A204.1 (cell line): Measurements from ENCODE around the gene GLCCI1.

Source experiments
- FAIRE-seq: peaks from 2 replicates; lab custom pipeline; 2012; peaks lifted over from hg19 to GRCh38; lab: Jason Lieb, UNC

Gene GLCCI1

DNA sequence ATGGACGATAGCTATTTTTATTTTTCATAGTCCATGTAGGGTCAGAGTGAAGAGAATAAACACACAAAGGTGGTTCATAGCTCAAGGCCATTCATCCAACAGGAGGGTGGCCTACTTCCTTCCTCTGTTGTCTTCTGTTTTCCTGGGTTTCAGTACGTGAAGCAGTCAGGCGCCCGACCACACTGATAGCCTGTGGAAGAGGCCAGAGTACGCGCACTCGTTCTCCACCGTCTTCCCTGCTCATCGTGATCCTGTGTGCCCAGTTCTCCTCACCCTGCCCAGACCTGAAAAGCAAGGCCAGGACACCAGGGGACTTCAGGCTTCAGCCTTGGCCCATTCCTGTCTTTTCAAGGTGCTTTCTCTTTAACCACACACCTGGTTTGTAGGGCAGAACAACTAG is 134.7 kb downstream of the GLCCI1 start:
- FAIRE-seq = no peak

DNA sequence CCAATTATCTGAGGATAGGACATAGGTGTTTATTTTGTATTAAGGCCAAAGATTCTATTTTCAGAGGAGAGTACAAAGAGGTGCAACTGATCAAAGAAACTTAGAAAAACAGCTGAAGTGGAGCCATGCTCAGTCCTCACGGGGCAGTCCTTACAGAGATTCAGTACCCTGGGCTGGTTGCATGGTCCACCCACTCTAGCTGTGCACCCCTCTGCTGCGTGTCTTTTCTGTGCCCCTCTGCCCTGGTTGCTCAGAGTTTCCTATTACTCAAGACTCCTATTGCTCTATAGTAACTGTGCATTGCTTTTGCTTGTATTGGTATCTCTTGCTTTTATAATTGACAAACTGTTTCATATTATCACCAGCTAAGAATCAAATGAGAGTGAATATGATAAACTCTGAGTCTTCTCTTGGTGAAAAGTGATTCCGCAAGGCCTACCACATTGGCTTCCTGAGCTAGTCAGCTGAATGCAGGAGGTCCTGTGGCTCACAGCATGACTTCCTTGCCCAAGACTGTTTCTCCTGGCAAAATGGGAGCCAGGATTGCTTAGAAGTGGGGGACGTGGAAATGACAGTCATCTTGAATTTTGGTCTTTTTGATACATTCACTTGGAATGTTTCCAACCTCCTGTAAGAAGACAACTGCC is 137.0 kb downstream of the GLCCI1 start:
- no peak for FAIRE-seq

DNA sequence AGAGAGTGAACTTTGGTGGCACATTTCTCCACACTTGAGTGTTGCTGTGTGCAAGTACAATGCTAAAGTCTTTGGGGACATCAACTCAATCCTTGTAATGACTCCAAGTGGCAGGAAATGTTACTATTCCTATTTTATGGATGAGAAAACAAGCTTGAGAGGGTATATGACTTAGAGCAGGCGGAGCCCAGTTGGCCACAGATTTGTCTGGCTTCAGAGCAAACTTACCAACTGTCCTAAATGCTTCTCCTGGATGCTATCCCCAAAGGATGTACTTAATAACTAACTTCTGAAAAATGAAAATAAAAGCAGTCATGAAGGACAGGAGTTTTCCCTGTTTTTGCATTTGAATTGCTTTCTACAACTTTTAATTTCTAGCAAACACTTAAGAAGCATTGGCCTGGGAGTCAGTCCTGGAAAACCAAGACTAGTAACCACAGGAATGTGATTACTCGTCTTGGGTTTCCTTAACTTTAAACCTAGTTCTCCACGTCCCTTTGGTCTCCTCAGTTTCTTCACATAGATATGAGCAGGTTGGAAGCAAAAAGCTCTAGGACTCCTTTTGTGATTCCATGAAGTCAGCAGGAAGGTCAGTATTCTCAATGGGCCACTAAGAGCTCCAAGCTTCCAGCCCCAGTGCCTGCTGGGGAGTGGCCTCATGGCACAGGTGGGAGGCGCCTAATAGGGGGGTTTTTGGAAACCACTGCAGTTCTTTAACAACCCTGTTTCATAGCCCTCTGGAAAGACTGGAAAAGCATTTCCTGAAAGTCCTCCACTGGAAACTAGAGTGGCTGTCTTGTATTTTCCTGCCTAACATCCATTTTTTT is 140.8 kb downstream of the GLCCI1 start:
- no peak for FAIRE-seq

DNA sequence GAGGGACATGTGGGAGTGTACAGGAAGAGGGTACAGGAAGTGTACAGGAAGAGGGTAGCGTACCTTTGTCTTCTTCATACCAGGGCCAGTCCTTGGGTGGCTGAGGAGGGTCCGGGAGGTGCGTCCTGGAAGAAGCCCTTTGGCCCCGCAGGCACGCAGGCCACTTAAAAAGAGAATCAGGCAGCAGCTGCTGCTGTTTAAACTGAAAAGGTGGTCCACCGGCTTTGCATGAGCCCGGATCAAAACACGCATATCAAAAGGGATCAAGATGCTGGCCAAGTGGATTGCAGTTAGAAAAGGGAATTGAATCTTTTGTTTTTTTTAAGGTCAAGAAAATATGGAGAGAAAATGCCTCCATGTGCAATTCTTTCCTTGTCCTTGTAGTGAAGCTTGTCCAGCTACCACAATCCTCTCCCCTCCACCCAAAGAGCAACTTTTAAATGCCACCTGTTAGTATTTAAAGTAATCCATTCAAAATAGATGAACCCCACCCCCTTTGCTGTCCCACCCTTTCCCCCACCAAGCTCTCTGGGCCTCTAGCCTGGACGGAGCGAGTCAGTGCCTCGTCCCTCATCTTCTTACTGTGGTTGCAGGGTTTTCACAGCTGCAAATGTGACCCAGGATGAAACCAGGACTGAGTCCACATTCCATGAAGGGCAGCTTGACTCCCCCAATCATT is 142.8 kb downstream of the GLCCI1 start:
- FAIRE-seq = no peak

DNA sequence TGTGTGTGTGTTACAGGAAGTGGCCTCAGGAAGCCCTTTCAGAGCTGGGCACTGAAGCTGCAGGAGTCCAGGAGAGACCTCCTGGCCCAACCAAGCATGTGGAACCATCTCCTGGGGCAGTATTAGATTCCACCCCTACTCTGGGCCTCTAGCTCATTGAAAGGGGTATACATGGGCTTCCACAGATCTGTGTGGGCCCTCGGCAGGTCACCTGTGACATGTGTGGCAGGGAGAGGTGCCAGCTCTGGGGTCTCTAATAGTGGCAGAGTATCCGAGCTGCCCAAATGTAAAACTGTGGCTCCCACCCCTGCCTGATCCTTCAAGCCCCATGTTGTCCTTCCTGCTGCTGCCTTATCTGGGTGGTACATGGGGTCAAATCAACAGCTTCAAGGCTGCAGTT is 144.1 kb downstream of the GLCCI1 start:
- no peak for FAIRE-seq

DNA sequence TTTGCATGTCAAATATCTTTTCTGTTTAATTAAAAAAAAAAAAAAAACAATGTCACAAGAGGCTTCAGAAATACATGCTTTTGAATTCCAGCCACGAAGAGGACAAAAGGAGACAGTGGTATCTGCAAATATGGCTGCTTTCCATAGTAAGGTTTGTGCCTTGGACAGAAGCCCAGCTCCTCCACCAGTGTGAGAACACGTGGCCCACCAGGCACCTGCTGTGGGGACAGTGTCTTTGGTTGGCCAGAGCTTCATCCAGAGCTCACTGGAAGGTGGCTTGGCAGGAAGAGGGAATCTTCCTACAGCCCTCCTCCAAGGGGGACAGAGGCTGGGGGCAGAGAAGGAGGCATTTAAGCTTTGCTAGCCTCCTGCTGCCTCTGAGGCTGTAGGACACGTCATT is 144.6 kb downstream of the GLCCI1 start:
- no peak for FAIRE-seq

DNA sequence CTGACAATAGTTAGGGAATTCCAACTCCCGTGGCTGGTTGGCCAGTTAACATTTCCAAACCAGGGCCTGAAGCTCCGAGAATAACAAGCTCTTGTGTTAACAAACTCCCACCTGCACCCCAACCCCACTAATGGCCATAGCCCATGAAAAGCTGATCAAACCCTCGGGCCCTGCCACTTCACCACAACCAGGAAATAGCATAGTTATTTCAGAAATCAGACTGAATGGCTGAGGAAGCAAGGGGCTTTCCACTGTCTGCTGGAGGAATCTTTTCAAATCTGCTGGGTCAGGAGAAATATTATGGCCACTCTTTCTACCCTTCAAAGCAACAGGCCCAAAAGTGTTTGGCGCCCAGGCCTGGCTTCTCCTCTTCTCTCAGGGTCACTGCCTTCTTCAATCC is 145.6 kb downstream of the GLCCI1 start:
- FAIRE-seq = no peak

DNA sequence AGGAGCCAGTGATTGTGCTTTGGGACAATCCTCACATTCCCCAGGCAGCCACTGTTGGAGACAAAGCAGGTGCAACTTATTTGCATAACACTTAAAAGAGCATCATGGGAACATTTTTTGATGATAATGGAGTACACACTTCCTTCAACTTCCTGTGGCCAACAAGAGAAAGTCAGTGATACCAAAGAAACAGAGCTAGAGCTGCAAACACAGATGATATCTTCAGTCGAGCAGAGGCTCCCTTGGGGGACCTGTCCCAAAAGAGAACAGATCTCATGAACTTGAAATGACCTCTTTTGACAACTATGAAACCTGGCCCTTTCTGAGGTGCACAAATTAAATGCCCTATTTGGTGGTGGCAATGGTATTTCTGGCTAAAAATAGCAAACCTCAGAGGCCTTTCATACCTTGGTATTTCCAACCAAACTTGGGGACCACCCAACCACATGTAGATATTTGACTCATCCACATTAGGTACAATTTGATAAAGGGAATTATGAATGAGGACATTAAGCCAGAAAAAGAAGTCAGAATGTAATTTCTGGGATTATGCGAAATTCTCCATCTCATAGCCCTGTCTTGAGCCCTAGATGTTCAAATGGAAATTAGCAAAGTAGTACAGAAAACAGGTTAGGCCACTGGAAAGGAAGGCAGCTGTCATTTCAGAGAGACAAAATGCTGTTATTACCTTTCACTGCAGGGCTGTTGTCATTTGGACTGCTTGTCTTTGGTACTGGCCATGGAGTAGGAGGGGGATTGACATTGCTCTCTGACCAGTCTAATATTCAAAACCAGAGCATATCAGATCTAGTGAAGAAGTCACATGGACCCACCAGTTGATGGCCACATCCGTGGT is 147.2 kb downstream of the GLCCI1 start:
- no peak for FAIRE-seq

DNA sequence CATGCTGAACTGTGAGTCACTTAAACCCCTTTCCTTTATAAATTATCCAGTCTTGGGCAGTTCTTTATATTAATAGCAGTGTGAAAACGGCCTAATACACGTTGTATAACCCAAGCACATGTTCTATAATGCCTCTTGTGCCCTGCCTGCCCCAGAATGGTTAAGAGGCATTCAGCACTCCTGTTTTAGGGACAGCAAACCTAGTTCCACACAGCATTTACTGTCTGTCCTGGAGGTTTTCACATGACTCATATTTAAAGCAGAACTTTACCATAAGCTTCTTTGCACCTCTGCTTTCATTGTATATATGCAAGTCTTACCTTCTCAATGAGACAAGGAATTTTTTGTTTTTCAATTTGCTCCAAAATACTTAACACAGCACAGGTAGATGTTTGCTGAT is 148.6 kb downstream of the GLCCI1 start:
- FAIRE-seq = no peak

DNA sequence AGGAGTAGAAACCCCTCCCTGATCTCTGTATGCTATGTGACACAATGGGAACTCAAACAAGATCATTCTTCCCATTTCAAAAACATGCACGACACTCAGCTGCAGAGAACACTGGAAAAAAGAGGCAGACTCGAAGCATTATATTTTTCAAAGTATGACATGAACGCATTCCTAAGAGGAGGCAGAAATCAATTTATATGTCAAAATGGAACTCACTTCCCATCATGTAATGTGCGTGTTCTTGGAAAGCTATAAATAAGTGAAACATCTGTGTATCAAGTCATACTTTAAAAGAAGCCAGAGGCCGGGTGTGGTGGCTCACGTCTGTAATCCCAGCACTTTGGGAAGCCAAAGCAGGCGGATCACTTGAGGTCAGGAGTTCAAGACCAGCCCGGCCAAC is 150.7 kb downstream of the GLCCI1 start:
- FAIRE-seq = no peak

DNA sequence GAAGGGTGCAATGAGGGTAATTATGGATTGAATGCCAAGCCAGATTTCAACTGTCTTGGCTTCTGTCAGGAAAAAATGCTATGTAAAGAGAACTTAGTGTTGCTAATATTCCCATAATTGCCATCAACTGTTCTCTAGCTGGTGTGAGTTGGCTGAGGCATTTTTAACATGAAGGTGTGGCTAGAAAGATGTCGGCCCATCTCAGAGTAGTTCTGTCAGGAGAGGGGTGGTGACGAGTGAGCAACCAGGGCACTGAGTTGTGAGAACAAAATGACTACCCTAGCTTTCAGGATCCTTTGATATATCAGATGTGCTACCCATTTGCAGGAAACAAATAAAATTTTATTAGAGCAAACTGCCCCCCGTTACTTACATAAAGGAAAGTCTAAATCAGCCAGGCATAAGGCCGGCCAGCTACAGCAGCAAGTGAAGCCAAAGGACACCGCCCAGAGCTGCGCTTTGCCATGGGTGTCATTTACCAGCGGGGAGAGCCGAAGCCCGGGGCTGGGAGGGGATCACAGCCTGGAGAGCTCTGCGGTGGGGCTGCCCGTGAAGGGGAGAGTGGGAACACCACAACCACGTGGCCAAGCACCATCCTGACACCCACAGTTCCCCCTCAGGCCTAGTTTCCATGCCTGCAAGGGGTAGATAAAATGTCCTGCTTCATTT is 151.9 kb downstream of the GLCCI1 start:
- FAIRE-seq = no peak

DNA sequence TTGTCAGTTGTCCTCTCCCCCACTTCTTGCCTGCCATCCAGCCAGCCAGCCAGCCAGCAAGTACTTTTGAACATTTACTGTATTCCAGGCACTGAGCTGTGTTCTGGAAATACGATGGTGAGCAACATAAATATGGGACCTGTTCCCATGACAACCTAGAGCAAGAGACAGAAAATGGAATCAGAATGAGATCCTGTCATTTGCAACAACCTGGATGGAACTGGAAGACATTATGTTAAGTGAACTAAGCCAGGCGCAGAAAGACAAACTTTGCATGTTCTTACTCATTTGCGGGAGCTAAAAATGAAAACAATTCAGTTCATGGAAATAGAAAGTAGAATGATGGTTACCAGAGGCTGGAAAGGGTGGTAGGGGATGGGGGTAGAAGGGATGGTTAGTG is 152.6 kb downstream of the GLCCI1 start:
- FAIRE-seq = no peak

DNA sequence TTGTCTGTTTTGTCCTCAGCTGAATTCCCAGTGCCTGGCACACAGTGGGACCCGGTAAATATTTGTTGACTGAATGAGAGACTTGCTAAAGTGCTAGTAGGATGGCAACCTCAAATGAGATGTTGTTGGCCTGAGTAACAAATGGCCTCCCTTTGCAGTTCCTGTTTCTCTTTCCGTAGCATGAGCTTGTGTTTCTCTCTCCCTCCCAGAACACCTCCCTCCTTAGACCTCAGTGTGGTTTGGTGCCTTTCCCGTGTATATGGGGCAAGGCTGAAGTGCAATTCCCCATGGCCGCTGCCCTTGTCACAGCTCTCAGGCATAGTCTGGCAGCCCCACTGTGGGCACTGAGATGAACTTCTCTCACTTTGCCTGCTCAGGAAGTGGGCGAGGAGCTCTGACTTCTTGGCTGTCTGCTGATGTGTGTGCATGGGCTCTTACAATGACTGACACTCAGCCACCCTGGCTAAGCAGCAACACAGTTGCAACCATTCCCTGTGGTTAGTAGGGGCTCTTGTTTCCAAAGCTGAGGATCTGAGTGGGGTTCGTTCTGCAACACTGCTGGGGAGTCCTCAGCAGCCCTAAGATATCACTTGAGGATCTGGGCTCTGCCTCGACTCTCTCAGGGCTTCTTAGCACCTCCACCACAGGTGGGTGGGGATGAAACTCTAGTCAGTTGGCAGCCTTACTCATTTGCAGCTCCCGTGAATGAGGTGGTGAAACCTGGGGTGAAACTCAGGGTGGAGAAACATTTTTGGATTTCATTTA is 157.3 kb downstream of the GLCCI1 start:
- FAIRE-seq = no peak

DNA sequence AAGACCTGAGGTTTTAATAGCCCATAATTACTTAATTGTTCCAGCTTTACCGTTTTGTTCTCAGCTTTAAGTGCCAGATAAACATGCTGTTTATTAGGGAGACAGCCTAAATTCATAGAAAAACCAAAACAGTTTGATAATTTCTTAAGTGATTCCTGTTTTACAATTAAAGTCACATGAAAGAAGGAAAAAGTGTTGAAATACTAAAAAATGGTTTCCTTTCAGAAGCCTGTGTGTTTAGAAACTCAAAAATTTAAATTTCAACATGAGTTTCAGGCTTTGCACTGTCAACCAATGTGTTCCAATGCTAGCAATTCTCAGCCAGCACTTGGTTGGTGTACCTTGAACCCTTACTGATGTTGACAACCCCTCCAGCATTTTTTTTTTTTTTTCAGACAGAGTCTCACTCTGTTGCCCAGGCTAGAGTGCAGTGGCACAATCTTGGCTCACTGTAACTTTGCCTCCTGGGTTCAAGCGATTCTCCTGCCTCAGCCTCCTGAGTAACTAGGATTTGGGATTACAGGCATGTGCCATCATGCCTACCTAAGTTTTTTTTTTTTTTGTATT is 158.1 kb downstream of the GLCCI1 start:
- no peak for FAIRE-seq

DNA sequence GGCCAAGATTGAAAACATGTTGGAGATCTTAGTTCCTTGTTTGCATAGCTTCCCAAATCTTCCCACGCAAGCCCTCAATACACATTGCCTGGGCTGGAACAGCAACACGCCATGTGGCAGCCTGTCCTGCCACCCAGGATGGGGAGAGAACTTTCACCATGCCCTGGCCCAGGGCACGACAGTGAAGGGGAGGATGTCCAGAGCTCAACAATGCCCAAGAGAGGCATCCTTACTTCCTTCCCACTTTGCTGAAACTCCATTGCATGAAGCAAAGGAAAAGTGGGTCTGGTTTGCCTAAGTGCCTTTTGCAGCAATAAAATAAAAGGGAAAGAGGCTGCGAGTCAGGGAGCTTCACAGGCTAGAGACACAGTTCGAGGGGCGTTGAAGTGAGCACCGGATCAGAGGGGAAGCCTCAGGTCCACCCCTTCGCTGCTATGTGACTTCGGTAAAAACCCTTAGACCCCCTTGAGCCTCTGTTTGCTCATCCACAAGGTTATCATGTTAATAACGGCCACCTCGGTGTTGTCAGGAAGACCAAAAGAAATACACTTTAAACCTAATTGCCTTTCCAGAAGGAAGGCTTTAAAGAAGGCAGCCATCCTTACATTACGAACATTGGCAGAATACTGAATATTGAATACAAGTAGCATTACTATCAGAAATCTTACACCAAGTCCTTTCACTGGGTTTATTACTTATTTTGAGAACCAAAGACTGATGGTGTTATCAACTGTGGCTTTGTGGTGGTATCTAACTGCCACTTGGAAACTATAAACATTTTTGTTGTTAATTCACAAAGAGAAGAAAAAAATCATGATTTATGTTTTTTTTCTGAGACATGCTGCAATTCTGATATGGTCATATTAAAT is 160.1 kb downstream of the GLCCI1 start:
- no peak for FAIRE-seq

DNA sequence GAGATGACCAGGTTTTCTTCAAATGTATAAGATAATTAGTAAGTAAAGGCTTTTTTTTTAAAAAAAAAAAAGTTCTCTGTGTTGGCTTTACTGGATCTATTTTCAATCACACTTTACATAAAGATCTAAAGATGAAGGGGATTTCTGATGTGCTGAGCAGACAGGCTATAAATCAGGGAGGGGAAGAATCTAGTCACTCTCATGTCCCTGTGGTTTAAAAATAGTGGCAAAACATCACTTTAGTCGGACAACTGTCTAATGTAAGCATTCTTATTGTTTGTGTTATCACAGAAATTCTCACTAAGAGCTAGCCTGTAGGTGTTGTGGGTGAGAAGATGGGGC is 160.7 kb downstream of the GLCCI1 start:
- FAIRE-seq = no peak

DNA sequence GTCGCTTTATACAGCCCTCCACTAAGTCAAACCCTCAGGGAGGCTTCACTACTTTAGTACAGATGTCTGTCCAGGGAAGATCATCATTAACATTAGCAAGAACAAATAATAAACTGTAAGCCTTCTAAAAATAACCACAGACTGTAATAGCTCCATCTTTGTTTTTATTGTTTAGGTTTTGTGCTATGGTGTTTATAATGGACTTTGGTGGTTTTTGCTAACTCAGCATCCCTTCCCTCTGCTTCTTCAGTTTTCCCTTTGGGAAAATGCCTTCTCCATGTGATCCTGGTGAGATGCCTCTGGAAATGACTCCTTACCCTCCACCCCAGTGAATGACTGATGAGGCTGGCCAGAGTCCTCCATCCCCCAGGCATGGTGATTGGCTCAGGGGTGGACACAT is 162.1 kb downstream of the GLCCI1 start:
- no peak for FAIRE-seq

DNA sequence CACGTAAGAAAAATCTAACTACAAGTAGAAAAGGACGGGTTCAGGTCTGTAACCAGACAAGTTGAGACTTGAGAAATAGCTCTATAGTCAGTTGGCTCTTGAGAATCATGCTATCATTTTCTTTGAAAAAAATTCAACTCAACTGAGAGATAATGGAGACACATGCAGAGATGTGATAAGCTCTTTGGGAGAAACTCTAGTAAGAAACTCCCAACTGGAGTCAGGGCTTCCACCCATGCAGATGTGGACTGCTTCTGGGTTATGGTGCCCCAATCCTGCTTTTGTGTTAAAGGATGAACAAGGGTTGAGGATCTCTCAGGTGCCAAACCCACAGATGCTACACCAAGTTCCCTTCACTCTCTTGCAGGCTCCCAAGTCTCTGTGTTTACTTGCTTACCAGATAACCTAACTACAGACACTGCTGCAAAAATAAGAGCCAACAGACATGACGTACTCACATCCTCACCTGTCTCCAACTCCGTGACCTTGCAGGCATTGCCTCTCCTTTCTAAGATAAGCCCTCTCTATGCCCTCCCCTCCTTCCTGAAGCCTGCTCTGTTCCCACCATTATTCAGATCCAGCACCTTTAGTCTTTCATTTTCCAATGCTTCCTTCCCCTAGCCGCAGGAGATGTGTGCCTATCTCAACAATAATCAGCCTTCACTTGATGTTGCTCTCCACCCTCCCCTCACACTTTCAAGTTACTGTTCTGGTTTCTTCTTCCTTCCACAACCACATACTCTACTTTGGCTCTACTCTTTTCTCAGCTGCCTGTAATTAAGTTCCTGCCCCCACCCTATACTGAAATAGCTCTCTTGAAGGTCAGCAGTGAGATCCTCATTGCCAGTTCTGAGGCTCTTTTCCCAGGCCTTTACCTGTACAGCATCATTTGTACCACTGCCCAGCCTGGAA is 163.4 kb downstream of the GLCCI1 start:
- no peak for FAIRE-seq
